Uterus (tissue), 4 donors: ENCODE results near the gene NFIA. TPM values are rescaled to one million over a fixed set of nuclear protein-coding genes. Genes with fewer than 3 reads are reported as not detected.

Source experiments
- DNase-seq, 2 donors: peaks; one replicate each; pipeline ENCODE4 v3.0.0-alpha.2; 2019 to 2020
- H3K27ac ChIP-seq, 2 donors: fragments of 200-600 bp; sonication (generic); 1 replicate in 1 of 2; 2 replicates in 1 of 2; pipeline ENCODE4 v1.5.1; 2016 to 2018
- H3K27me3 ChIP-seq, 2 donors: fragments of 200-600 bp; sonication (generic); one replicate each; pipeline ENCODE4 v1.5.1; 2018 to 2019; ENCODE audit warnings: control low read depth in 1 of 2
- H3K36me3 ChIP-seq, 2 donors: fragments of 200-600 bp; sonication (generic); one replicate each; pipeline ENCODE4 v1.5.1; 2019; ENCODE audit warnings: control low read depth in 1 of 2
- H3K4me1 ChIP-seq, 2 donors: fragments of 200-600 bp; sonication (generic); one replicate each; pipeline ENCODE4 v1.5.1; 2018 to 2019; ENCODE audit warnings: control low read depth in 1 of 2
- H3K4me3 ChIP-seq, 2 donors: fragments of 200-600 bp; sonication (generic); 1 replicate in 1 of 2; 2 replicates in 1 of 2; pipeline ENCODE4 v1.5.1; 2018 to 2019; ENCODE audit warnings: mild to moderate bottlenecking in 1 of 2
- H3K9me3 ChIP-seq, 2 donors: fragments of 200-600 bp; sonication (generic); one replicate each; pipeline ENCODE4 v1.5.1; 2019; ENCODE audit warnings: control low read depth in 1 of 2
- POLR2A ChIP-seq, 2 donors: fragments of 450-650 bp; IDR thresholded peaks; one replicate each; pipeline ENCODE4 v1.6.1; 2016; ENCODE audit warnings: antibody characterized with exemption in 2 of 2, mild to moderate bottlenecking in 1 of 2, moderate library complexity in 1 of 2
- intact Hi-C: fragments of 100-400 bp; cut with DNase I; formaldehyde crosslinking; loops from one replicate; pipeline ENCODE4 v1.15.1; 2023; ENCODE audit warnings: low total_unique reads
- total RNA-seq, 4 donors: library from RNA; depleted of rRNA in 3 of 4; stranded (reverse); fragments of >200 nt in 3 of 4; gene quantifications; one replicate each; pipeline versions ENCODE4 v1.1.0 to v1.2.4, GENCODE V29; 2014 to 2023
- TF ChIP-seq, protein P1 (sequence below), 4 experiments: fragments of 200-600 bp in 2 of 4; fragments of 450-650 bp in 2 of 4; sonication (generic) in 2 of 4; IDR thresholded peaks; one replicate each; pipeline ENCODE4 v1.5.1; 2016 to 2019; ENCODE audit warnings: antibody characterized with exemption in 4 of 4, mild to moderate bottlenecking in 2 of 4, moderate library complexity in 1 of 4
- donor health status: DM: yes; HTN: yes; CAD: no.

The NFIA gene
- total RNA-seq, 4 donors from 2014 or later: 49.2 to 116 (median 64.9) TPM

DNA sequence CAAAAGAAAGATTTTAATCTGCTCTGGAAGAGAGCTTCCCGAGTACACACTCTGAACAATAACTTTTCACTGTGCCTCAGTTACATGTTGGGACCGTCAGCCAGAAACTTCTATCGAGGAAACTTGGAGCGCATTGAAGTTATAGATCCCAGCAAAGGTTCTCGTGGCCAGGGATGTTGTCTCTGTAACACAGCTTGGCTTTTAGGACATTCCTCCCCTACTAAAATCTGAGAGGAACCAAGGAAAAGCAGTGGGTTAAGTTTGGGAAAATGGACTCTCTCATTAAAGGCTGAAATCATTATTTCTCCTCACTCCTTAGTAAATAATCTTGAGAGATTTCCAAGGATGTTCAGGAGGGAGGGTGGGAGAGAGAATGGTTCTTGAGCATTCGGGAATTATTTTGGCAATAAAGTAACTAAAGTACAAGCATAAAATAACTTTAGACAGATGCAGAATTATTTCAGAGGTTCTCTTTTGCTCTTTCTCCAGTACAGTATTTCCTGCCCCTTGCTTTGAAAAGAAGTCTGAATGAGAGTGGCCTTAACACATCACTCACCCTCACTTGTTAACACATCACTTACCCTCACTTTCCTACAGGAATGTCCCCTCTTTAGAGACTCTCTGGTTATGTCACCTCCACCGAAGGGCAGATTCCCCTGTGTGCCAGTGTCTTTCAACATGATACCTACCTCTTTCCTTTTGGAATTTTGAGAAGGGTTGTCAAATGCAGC lies 1.8 kb upstream of the NFIA start:
- no peak for DNase-seq
- intact Hi-C loops: no loop called here

DNA sequence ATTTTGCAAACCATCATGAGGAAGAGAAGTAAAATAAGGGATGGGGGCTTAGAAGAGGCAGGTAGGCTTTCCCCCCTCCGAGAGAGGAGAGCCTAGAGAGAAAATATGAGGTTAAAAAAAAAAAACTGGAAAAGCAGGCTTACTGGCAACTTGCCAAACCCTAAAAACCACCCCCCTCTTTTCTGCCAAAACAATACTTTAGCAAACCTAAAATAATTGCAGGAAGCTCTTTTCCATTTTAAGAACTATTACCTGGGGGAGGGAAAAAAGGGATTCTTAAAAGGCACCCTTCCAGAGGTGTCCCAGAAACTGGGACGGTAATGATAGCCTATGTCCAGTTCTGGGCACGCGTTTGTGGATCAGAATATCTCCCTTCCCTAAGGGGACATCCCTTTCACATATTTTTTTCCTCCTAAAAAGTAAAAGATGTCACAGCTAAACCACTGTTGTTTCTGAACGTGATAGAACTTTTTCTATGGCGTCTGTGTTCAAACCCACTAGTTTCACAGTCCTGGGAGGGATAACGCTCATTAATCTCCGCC lies 1.1 kb upstream of the NFIA start:
- peaks cover 0 to 23% of the 10 kb centered on the region in 2 donors for H3K4me1 ChIP-seq
- H3K9me3 ChIP-seq: no peaks in the 10 kb centered on the region
- intact Hi-C loops: no loop called here

More for the DNA sequence above, 1.8 kb upstream of the NFIA start:
- Histone ChIP-seq H3K36me3 (no peaks in the 10 kb centered on the region), H3K27me3 (no peaks in the 10 kb centered on the region), H3K4me3 (peak overlapping the region in 1 of 2 donors; percentile 96), H3K4me1 (peaks cover 0 to 17% of the 10 kb centered on the region in 2 donors), H3K27ac (peak overlapping the region; percentile 96 to 97), H3K9me3 (no peaks in the 10 kb centered on the region)
- TF ChIP-seq POLR2A (IDR thresholded peaks at IDR 0.05): no peak
- TF ChIP-seq, protein P1, sequence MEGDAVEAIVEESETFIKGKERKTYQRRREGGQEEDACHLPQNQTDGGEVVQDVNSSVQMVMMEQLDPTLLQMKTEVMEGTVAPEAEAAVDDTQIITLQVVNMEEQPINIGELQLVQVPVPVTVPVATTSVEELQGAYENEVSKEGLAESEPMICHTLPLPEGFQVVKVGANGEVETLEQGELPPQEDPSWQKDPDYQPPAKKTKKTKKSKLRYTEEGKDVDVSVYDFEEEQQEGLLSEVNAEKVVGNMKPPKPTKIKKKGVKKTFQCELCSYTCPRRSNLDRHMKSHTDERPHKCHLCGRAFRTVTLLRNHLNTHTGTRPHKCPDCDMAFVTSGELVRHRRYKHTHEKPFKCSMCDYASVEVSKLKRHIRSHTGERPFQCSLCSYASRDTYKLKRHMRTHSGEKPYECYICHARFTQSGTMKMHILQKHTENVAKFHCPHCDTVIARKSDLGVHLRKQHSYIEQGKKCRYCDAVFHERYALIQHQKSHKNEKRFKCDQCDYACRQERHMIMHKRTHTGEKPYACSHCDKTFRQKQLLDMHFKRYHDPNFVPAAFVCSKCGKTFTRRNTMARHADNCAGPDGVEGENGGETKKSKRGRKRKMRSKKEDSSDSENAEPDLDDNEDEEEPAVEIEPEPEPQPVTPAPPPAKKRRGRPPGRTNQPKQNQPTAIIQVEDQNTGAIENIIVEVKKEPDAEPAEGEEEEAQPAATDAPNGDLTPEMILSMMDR (IDR thresholded peaks at IDR 0.05): no peak

DNA sequence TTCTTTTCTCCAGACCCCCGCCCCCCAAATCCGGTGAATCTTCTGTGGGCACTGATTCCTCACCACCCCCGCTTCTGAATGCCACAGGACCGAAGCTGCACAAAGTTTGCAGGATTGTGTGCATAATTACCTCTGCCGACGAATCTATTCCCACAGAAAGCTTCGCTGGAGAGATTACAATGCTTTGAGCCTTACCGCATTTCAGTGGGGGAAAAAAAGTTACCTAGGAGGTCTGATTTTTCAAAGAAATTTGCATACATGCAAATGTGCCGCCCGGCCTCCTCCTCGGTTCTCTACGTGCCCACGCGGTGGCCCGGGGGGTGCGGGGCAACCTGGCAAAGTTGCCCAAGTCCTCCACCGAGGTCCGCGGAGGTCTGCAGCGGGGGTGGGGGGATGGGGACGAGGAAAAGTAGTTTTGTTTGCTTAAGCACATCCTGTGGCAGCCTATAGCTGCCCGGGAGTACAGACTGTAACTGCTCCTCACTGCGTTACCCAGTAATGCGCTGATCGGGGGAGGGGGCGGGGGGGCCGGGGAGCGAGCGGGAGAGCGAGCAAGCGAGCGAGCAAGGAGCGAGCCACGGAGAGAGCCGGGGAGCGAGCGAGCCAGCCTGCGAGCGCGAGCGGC lies 563 bp upstream of the NFIA start:
- H3K4me1 ChIP-seq: peaks cover 0 to 26% of the 10 kb centered on the region in 2 donors
- H3K27ac ChIP-seq: peak overlapping the region; percentile 96 to 97
- TF ChIP-seq POLR2A (IDR thresholded peaks at IDR 0.05): no peak
- TF ChIP-seq, protein P1 (IDR thresholded peaks at IDR 0.05): no peak
- H3K4me3 ChIP-seq: peak overlapping the region; percentile 77 to 96
- H3K36me3 ChIP-seq: no peaks in the 10 kb centered on the region
- intact Hi-C loops: no loop called here
- H3K9me3 ChIP-seq: no peaks in the 10 kb centered on the region
- DNase-seq: peak; percentile 48 to 54
- H3K27me3 ChIP-seq: no peaks in the 10 kb centered on the region

More for the DNA sequence above, 1.1 kb upstream of the NFIA start:
- no peaks in the 10 kb centered on the region for H3K36me3 ChIP-seq
- DNase-seq: no peak
- H3K4me3 ChIP-seq: peak overlapping the region; percentile 77 to 96
- no peaks in the 10 kb centered on the region for H3K27me3 ChIP-seq
- no peak for TF ChIP-seq POLR2A (IDR thresholded peaks at IDR 0.05)
- TF ChIP-seq, protein P1 (IDR thresholded peaks at IDR 0.05): no peak
- peak overlapping the region; percentile 96 to 97 for H3K27ac ChIP-seq

DNA sequence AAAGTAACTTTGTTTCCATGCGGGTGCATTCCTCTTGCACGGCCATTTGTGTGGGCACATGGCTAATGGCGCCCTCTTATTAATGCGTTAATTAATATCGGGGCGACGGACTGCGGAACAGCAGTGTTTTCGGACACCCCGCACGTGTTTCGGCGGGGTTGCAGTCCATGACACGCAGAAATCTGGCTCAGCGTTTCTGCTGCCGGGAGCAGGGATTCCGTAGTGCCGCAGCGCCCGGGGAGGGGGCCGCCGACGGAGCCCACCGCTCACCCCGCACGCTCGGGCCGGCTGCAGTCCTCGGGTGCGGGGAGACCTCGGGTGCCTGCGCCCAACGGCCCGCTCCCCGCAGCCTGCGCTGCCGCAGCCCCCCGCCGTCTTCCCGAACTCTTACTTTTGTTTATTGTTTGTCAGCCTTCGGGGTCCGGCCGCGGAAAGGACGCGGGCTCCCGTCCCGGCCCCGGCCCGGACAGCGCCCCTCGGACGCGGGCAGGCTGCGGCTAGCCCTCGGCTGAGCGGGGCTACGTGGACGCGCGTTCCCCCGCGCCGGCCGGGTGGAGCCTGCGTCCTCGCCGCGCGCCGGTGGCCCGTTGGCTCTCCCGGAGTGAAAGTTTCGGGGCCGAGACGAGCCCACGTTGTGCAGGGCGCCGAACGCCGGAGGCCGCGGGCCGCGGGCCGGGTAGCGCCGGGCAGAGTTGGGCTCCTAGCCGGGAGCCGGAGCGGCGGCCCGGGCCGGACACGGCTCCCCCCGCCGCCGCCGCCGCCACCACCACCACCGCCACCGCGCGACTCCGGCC lies 849 bp downstream of the NFIA start:
- peak; percentile 29 to 36 for DNase-seq
- Histone ChIP-seq H3K9me3 (no peaks in the 10 kb centered on the region), H3K4me3 (peak overlapping the region; percentile 77 to 96), H3K27me3 (no peaks in the 10 kb centered on the region), H3K4me1 (peaks cover 0 to 26% of the 10 kb centered on the region in 2 donors), H3K36me3 (no peaks in the 10 kb centered on the region), H3K27ac (peak overlapping the region; percentile 96 to 97)
- intact Hi-C loops: no loop called here
- TF ChIP-seq POLR2A (IDR thresholded peaks at IDR 0.05): no peak
- TF ChIP-seq, protein P1 (IDR thresholded peaks at IDR 0.05): peak in 1 of 4 experiments; percentile 4
